Endothelial cell of umbilical vein (primary cell): Measurements from ENCODE around the gene ANKRD27. TPM values are rescaled to one million over a fixed set of nuclear protein-coding genes. Genes with fewer than 3 reads are reported as not detected.
"Not testable (repeated sequence)": the region's sequence is repeated elsewhere in the genome, so short reads cannot be mapped to it uniquely, and the experiment has no call there.

Experiments used
- BruUV-seq: library from RNA; stranded (reverse); fragments of 400-500 nt; replicated peaks from 2 replicates; lab custom pipeline; 2021; lab: Mats Ljungman, UMichigan
- CTCF ChIA-PET: fragments of 300-600, 350-600 bp; sonication (Branson Sonifier 250); formaldehyde crosslinking; loops from one replicate; lab custom pipeline; 2021; ENCODE audit warnings: antibody characterized with exemption, inconsistent platforms; lab: Charles Lee
- POLR2A ChIA-PET: fragments of 300-600, 350-600 bp; sonication (Branson Sonifier 250); formaldehyde crosslinking; loops from one replicate; lab custom pipeline; 2021; ENCODE audit warnings: antibody characterized with exemption, inconsistent platforms; lab: Charles Lee
- DNase-seq: peaks from one replicate; pipeline ENCODE4 v3.0.0-alpha.2; 2011; ENCODE audit warnings: low read depth, low spot score
- FAIRE-seq: peaks from 2 replicates; lab custom pipeline; 2011; peaks lifted over from hg19 to GRCh38; lab: Jason Lieb, UNC
- H2AFZ ChIP-seq: 2 replicates; pipeline ENCODE4 v1.6.0; 2012; ENCODE audit warnings: low read depth, low read length, control low read depth, inconsistent platforms
- H3K27ac ChIP-seq: 2 replicates; pipeline ENCODE4 v1.5.1; 2011; ENCODE audit warnings: low read depth, mild to moderate bottlenecking, control low read depth, low read length, moderate library complexity; ENCODE audit not compliant: insufficient read depth
- H3K27me3 ChIP-seq, 2 experiments: 2 replicates each; pipeline versions ENCODE4 v1.6.0 to v1.6.1; 2011; ENCODE audit warnings: low read length in 2 of 2, mixed read lengths in 1 of 2; ENCODE audit not compliant: control insufficient read depth in 2 of 2, insufficient read depth in 2 of 2
- H3K36me3 ChIP-seq, 2 experiments: 2 replicates in 1 of 2; 3 replicates in 1 of 2; pipeline ENCODE4 v1.5.1; 2011; ENCODE audit warnings: low read length in 2 of 2, mild to moderate bottlenecking in 1 of 2, moderate library complexity in 1 of 2; ENCODE audit not compliant: control insufficient read depth in 2 of 2, insufficient read depth in 2 of 2; ENCODE audit errors: extremely low read depth in 1 of 2
- H3K4me1 ChIP-seq: 3 replicates; pipeline ENCODE4 v1.5.1; 2011; ENCODE audit warnings: mild to moderate bottlenecking, low read length; ENCODE audit not compliant: control insufficient read depth, insufficient read depth; ENCODE audit errors: extremely low read depth
- H3K4me2 ChIP-seq: 2 replicates; pipeline ENCODE4 v1.6.1; 2011; ENCODE audit warnings: low read length, control low read depth, mixed read lengths; ENCODE audit not compliant: insufficient read depth
- H3K4me3 ChIP-seq, 3 experiments: fragments of 200-600 bp in 1 of 3; sonication (generic), shearing (Covaris generic) in 1 of 3; replicated peaks in 1 of 3; 2 replicates each; pipeline ENCODE4 v1.5.1; 2011 to 2016; ENCODE audit warnings: control low read depth in 3 of 3, low read length in 3 of 3, mild to moderate bottlenecking in 2 of 3, inconsistent platforms in 1 of 3, low read depth in 1 of 3, moderate library complexity in 1 of 3; ENCODE audit not compliant: insufficient read depth in 1 of 3
- H3K79me2 ChIP-seq: 2 replicates; pipeline ENCODE4 v1.6.0; 2012; ENCODE audit warnings: low read length, inconsistent platforms; ENCODE audit not compliant: control insufficient read depth, insufficient read depth
- H3K9ac ChIP-seq: replicated peaks from 2 replicates; pipeline ENCODE3; 2011; ENCODE audit warnings: low read length, control low read depth; ENCODE audit not compliant: insufficient read depth; ENCODE audit errors: extremely low read depth
- H3K9me1 ChIP-seq: replicated peaks from 3 replicates; pipeline ENCODE4 v1.6.0; 2011; ENCODE audit warnings: mild to moderate bottlenecking, low read length; ENCODE audit not compliant: control insufficient read depth, insufficient read depth; ENCODE audit errors: extremely low read depth
- H3K9me3 ChIP-seq: replicated peaks from 2 replicates; pipeline ENCODE4 v1.5.1; 2012; ENCODE audit warnings: low read length, inconsistent platforms; ENCODE audit not compliant: control insufficient read depth, insufficient read depth
- H4K20me1 ChIP-seq: replicated peaks from 2 replicates; pipeline ENCODE3; 2011; ENCODE audit warnings: mild to moderate bottlenecking, low read length; ENCODE audit not compliant: control insufficient read depth, insufficient read depth; ENCODE audit errors: extremely low read depth
- CTCF ChIP-seq, 2 donors: IDR thresholded peaks; 1 replicate in 1 of 2; 2 replicates in 1 of 2; pipeline ENCODE4 v1.5.1; 2011; ENCODE audit warnings: low read length in 2 of 2, mild to moderate bottlenecking in 2 of 2, moderate library complexity in 2 of 2, control low read depth in 1 of 2, inconsistent platforms in 1 of 2, low read depth in 1 of 2; ENCODE audit not compliant: insufficient read depth in 1 of 2; ENCODE audit errors: extremely low read depth in 1 of 2
- EZH2 ChIP-seq: IDR thresholded peaks from 2 replicates; pipeline ENCODE4 v1.6.1; 2012; ENCODE audit warnings: borderline replicate concordance, low read depth, mild to moderate bottlenecking, moderate library complexity, low read length, inconsistent platforms; ENCODE audit not compliant: severe bottlenecking
- GATA2 ChIP-seq: IDR thresholded peaks from 2 replicates; pipeline ENCODE4 v1.7.0; 2011; ENCODE audit warnings: low read depth, mild to moderate bottlenecking, moderate library complexity, mixed read lengths, low read length; ENCODE audit not compliant: insufficient read length, insufficient read depth
- JUN ChIP-seq: IDR thresholded peaks from 2 replicates; pipeline ENCODE4 v1.6.1; 2011; ENCODE audit warnings: borderline replicate concordance, low read depth; ENCODE audit not compliant: insufficient read length, insufficient read depth
- MAX ChIP-seq: IDR thresholded peaks from 2 replicates; pipeline ENCODE4 v1.6.1; 2011; ENCODE audit not compliant: insufficient read depth, insufficient read length
- MYC ChIP-seq: IDR thresholded peaks from one replicate; pipeline ENCODE4 v1.6.1; 2011; ENCODE audit warnings: mild to moderate bottlenecking, low read depth, low read length
- POLR2AphosphoS5 ChIP-seq: IDR thresholded peaks from 2 replicates; pipeline ENCODE4 v1.6.1; 2012; ENCODE audit warnings: low read depth, mild to moderate bottlenecking, control low read depth, low read length, moderate library complexity; ENCODE audit not compliant: insufficient read depth
- dilution Hi-C: fragments of 300-500 bp; cut with MboI; formaldehyde crosslinking; loops from one replicate; pipeline ENCODE4 v1.15.0; 2019; ENCODE audit warnings: low sequenced_read_pairs; ENCODE audit not compliant: extremely low pct_ligation_motif_present
- intact Hi-C: fragments of 100-400 bp; cut with micrococcal nuclease; formaldehyde crosslinking; loops from one replicate; pipeline ENCODE4 v1.10.0; 2022
- polyA plus RNA-seq, 4 experiments: library from polyadenylated mRNA; depleted of rRNA in 3 of 4; stranded (reverse) in 3 of 4; unstranded in 1 of 4; fragments of >200 nt; gene quantifications; 2 replicates each; pipeline versions ENCODE4 v1.2.1 to v1.2.3, GENCODE V29; 2011 to 2012; ENCODE audit warnings: missing spikeins in 1 of 4
- total RNA-seq: library from RNA; stranded (reverse); gene quantifications from 2 replicates; pipeline ENCODE4 v1.2.3, GENCODE V29; 2021

Gene ANKRD27
- total and polyA plus RNA-seq, 2 donors (not counting 3 experiments of a cell fraction or from before 2014, with no cell fraction given) = 18.3 to 37.4 TPM

GRCh38 chr19:32571471-32572075, 103.4 kb downstream of the ANKRD27 start:
- H3K79me2 ChIP-seq, POLR2A ChIA-PET, H3K27ac ChIP-seq, H3K27me3 ChIP-seq, H3K9me1 ChIP-seq, H3K4me2 ChIP-seq, dilution Hi-C loops, DNase-seq, FAIRE-seq, BruUV-seq, H3K9ac ChIP-seq, H2AFZ ChIP-seq, H3K9me3 ChIP-seq, H3K4me3 ChIP-seq, H3K4me1 ChIP-seq, H4K20me1 ChIP-seq, H3K36me3 ChIP-seq: not testable (repeated sequence)
- intact Hi-C loops = loop anchor here (2.0 to 10.0 kb wide), 5 partner anchors 107 to 1904 kb away; partner anchors contain the start of gene TSHZ3
- CTCF ChIA-PET = interaction anchor here (0.7 to 4.1 kb wide), 4 partner anchors 232 to 1905 kb away, joined by 3 to 39 read pairs (median 16); no protein-coding TSS in a partner anchor

- H2AFZ ChIP-seq = no peak overlapping the region
- H3K9me3 ChIP-seq = no peaks in the 10 kb centered on the region
- no peak overlapping the region for H3K4me2 ChIP-seq
- no peaks in the 10 kb centered on the region for H3K36me3 ChIP-seq
- DNase-seq (peak; percentile 37), FAIRE-seq (peak; percentile 74)
- no peaks in the 10 kb centered on the region for H3K27me3 ChIP-seq
- dilution Hi-C loops (no loop called here), intact Hi-C loops (loop anchor here (1.0 to 10.0 kb wide), 8 partner anchors 105 to 1903 kb away; partner anchors contain the start of gene TSHZ3)
- no peaks in the 10 kb centered on the region for H4K20me1 ChIP-seq
- H3K4me1 ChIP-seq = no peaks in the 10 kb centered on the region
- H3K9me1 ChIP-seq = no peaks in the 10 kb centered on the region
- peak; percentile 44 to 63 for TF ChIP-seq CTCF (IDR thresholded peaks at IDR 0.05; ENCODE audit: extremely low read depth in 1 of 2, insufficient read depth in 1 of 2, low read depth in 1 of 2, low read length in 2 of 2)
- TF ChIP-seq MAX = no peak
- TF ChIP-seq JUN = no peak
- no peak for TF ChIP-seq GATA2
- TF ChIP-seq MYC = no peak
- no peak for TF ChIP-seq POLR2AphosphoS5
- no peak for TF ChIP-seq EZH2
- no peaks in the 10 kb centered on the region for H3K79me2 ChIP-seq
- ChIA-PET POLR2A (interaction anchor here (0.7 kb wide), 1 partner anchor 309 kb away, joined by 5 read pairs; no protein-coding TSS in a partner anchor), CTCF (interaction anchor here (0.6 to 4.1 kb wide), 14 partner anchors 45 to 1903 kb away, joined by 3 to 39 read pairs (median 6); no protein-coding TSS in a partner anchor)
- H3K4me3 ChIP-seq = no peak overlapping the region
- H3K27ac ChIP-seq = no peak overlapping the region
- BruUV-seq = no TSS peak
- no peak overlapping the region for H3K9ac ChIP-seq
These were observed 104.7 kb downstream of the ANKRD27 start for GRCh38 chr19:32570081-32570785.
